Mesodermal cell (in vitro differentiated cells): Measurements from ENCODE around the gene GCGR.

ENCODE experiments used
- H3K27ac ChIP-seq: 2 replicates; pipeline ENCODE4 v1.7.0; 2013; ENCODE audit warnings: mild to moderate bottlenecking, low read depth, low read length, moderate library complexity; ENCODE audit not compliant: severe bottlenecking
- H3K36me3 ChIP-seq: 2 replicates; pipeline ENCODE4 v1.7.1; 2013; ENCODE audit warnings: mild to moderate bottlenecking, low read length, moderate library complexity; ENCODE audit not compliant: control insufficient read depth, insufficient read depth
- H3K4me1 ChIP-seq: one replicate; pipeline ENCODE4 v1.7.1; 2013; ENCODE audit warnings: mild to moderate bottlenecking, low read length; ENCODE audit not compliant: insufficient read depth, control insufficient read depth, poor library complexity, severe bottlenecking
- H3K4me3 ChIP-seq: 2 replicates; pipeline ENCODE4 v1.7.0; 2013; ENCODE audit warnings: low read length, control low read depth, mild to moderate bottlenecking; ENCODE audit not compliant: insufficient read depth, poor library complexity, severe bottlenecking; ENCODE audit errors: extremely low read depth
- H3K9me3 ChIP-seq: 2 replicates; pipeline ENCODE4 v1.7.1; 2013; ENCODE audit warnings: mild to moderate bottlenecking, low read length, moderate library complexity; ENCODE audit not compliant: control insufficient read depth
- WGBS, 2 experiments: methylation state at CpG; one replicate each; pipeline ENCODE4 v1.1.5; 2013; ENCODE audit warnings: missing lambda C conversion rate in 2 of 2; ENCODE audit not compliant: insufficient coverage in 2 of 2; 5-methylcytosine and 5-hydroxymethylcytosine counted together

The GCGR gene

GRCh38 chr17:81843713-81844326 is 39.9 kb downstream of the GCGR start:
- no peak overlapping the region for H3K4me3 ChIP-seq
- peaks cover 61% of the 10 kb centered on the region for H3K36me3 ChIP-seq
- no peaks in the 10 kb centered on the region for H3K9me3 ChIP-seq
- WGBS, 2 experiments: 93 to 96% methylated on average over 24 to 28 of the region's 30 CpGs
- H3K27ac ChIP-seq: no peak overlapping the region
- peaks cover 4% of the 10 kb centered on the region for H3K4me1 ChIP-seq

GRCh38 chr17:81844327-81844851 is 40.4 kb downstream of the GCGR start:
- H3K9me3 ChIP-seq: no peaks in the 10 kb centered on the region
- H3K27ac ChIP-seq: no peak overlapping the region
- H3K4me3 ChIP-seq: no peak overlapping the region
- peaks cover 62% of the 10 kb centered on the region for H3K36me3 ChIP-seq
- WGBS, 2 experiments: 97 to 98% methylated on average over 14 of the region's 14 CpGs
- no peaks in the 10 kb centered on the region for H3K4me1 ChIP-seq

DNA sequence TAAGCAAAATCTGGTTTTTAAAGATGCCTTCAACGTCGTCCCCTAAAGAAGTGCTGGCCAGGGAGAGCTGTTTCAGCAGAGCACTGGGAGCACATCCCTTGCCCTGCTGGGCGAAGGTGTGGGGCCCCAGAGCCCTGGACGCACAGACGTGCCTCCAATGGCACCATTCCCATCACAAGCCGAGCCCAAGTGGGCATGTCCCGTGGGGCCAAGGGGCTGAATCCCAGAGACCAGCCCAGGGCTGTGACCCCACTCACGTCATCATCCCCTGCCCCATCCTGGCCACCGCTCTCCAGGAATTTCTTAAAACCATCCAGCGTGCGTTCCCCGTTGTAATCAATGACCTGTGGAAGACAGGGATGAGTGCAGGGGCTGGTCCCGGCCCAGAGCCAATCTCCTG is 40.9 kb downstream of the GCGR start:
- 98% methylated on average over 11 to 12 of the region's 13 CpGs for WGBS, 2 experiments

DNA sequence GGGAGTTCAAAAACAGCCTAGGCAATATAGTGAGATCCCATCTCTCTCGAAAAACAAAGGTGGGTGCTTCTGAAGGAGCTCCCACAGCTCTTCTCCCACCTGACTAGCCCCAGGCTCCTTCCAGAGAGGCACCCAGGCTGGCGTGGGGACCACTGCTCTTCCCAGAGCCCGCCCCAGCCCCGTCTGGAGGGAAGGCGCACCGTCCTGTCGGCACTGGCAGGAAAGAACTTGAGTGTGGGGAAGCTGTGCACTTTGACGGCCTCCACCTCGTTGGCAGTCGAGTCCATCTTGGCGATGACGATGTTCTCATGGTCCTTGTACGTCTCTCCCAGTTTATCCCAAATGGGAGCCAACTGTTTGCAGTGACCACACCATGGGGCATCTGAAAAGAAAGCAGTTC is 41.4 kb downstream of the GCGR start:
- peaks cover 71% of the 10 kb centered on the region for H3K36me3 ChIP-seq
- no peaks in the 10 kb centered on the region for H3K4me1 ChIP-seq
- H3K4me3 ChIP-seq: no peak overlapping the region
- H3K27ac ChIP-seq: no peak overlapping the region
- 94 to 96% methylated on average over 13 of the region's 13 CpGs for WGBS, 2 experiments
- no peaks in the 10 kb centered on the region for H3K9me3 ChIP-seq

More for the DNA sequence above, 40.9 kb downstream of the GCGR start:
- no peak overlapping the region for H3K4me3 ChIP-seq
- no peaks in the 10 kb centered on the region for H3K4me1 ChIP-seq
- H3K9me3 ChIP-seq: no peaks in the 10 kb centered on the region
- H3K27ac ChIP-seq: no peak overlapping the region
- peaks cover 66% of the 10 kb centered on the region for H3K36me3 ChIP-seq

GRCh38 chr17:81845881-81846742 is 42.2 kb downstream of the GCGR start:
- Histone ChIP-seq H3K4me1 (no peaks in the 10 kb centered on the region), H3K9me3 (no peaks in the 10 kb centered on the region), H3K4me3 (no peak overlapping the region), H3K27ac (no peak overlapping the region), H3K36me3 (peaks cover 79% of the 10 kb centered on the region)
- 94 to 95% methylated on average over 32 to 36 of the region's 38 CpGs for WGBS, 2 experiments

- Histone ChIP-seq H3K9me3 (no peaks in the 10 kb centered on the region), H3K27ac (no peak overlapping the region), H3K36me3 (peaks cover 88% of the 10 kb centered on the region), H3K4me1 (no peaks in the 10 kb centered on the region), H3K4me3 (no peak overlapping the region)
- 93 to 94% methylated on average over 21 to 23 of the region's 24 CpGs for WGBS, 2 experiments
Measured at GRCh38 chr17:81846743-81847689, 43.1 kb downstream of the GCGR start.

GRCh38 chr17:81849457-81849856 is 45.5 kb downstream of the GCGR start:
- Histone ChIP-seq H3K36me3 (peaks cover 90% of the 10 kb centered on the region), H3K9me3 (no peaks in the 10 kb centered on the region), H3K4me1 (no peaks in the 10 kb centered on the region), H3K4me3 (no peak overlapping the region), H3K27ac (no peak overlapping the region)
- 92 to 100% methylated on average over 6 to 7 of the region's 12 CpGs for WGBS, 2 experiments

GRCh38 chr17:81851423-81851822 is 47.5 kb downstream of the GCGR start:
- Histone ChIP-seq H3K36me3 (peaks cover 90% of the 10 kb centered on the region), H3K4me3 (no peak overlapping the region), H3K4me1 (peaks cover 2% of the 10 kb centered on the region), H3K9me3 (no peaks in the 10 kb centered on the region), H3K27ac (no peak overlapping the region)
- WGBS, 2 experiments: 96 to 97% methylated on average over 11 to 16 of the region's 16 CpGs

DNA sequence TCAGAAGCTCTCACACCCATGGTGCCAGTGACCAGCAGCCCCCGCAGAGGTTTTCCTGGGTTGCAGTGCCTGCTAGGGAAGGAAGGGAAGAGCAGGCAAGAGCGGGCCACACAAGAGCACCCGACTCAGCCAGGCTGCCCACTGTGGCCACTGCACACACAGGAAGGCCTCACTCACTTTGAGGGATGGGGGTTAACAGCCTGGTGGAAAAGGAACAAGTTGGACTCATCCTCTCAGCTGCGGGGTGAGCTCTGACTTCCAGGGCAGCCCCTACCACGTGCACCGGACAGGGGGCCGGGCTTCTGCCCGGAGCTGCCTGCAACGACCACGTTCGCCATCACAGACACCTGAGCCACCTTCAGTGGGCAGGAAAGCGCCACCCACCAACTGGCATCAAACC is 48.3 kb downstream of the GCGR start:
- peaks cover 2% of the 10 kb centered on the region for H3K4me1 ChIP-seq
- H3K4me3 ChIP-seq: no peak overlapping the region
- no peaks in the 10 kb centered on the region for H3K9me3 ChIP-seq
- WGBS, 2 experiments: 97% methylated on average over 12 of the region's 12 CpGs
- H3K27ac ChIP-seq: no peak overlapping the region
- peaks cover 90% of the 10 kb centered on the region for H3K36me3 ChIP-seq
